HG02884 (cell line): ENCODE data around the gene ABCD4.

Source experiments
- ATAC-seq: cut with Tn5 transposase; IDR thresholded peaks from one replicate; pipeline ENCODE4 v1.9.1; 2021; ENCODE audit warnings: mild to moderate bottlenecking, moderate library complexity; ENCODE audit not compliant: unreplicated experiment

Gene ABCD4

GRCh38 chr14:74238974-74239847 is 63.5 kb downstream of the ABCD4 start, which contains the start of gene VSX2:
Gene VSX2 (plus strand): TSS chr14:74239449. CDS start chr14:74239562, 113 bp downstream.
- no peak for ATAC-seq

DNA sequence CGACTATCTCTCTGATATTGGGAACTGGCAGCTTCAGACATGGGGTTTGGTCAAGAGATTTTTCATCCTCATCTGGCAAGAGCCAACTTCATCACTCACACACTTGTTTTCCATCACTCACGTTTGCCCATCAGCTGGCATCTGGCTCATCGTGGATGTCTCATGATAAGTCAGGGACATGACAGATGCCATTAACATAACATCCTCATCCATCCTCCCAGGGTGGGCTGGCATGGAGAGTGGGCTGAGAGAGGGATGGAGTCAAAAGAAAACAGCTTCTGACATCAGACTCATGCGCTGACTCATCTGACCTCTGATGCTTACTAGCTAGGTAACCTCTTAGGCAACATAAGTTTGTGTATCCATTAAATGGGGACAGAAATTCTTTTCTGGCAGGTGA is 65.3 kb downstream of the ABCD4 start:
- no peak for ATAC-seq
